HepG2 (cell line): ENCODE data around the gene DQX1. TPM values are rescaled to one million over a fixed set of nuclear protein-coding genes. Genes with fewer than 3 reads are reported as not detected.

Source experiments
- ATRX ChIP-seq: sonication (generic); formaldehyde crosslinking; IDR thresholded peaks from 2 replicates; pipeline ENCODE4 v1.4.0; 2020; ENCODE audit warnings: missing genetic modification reagents, borderline replicate concordance
- BRD4 ChIP-seq: sonication (generic); formaldehyde crosslinking; IDR thresholded peaks from 2 replicates; pipeline ENCODE4 v1.4.0; 2020; ENCODE audit warnings: missing genetic modification reagents
- CEBPG ChIP-seq: IDR thresholded peaks from 2 replicates; pipeline ENCODE4 v1.6.1; 2016
- DZIP1 ChIP-seq: sonication (generic); formaldehyde crosslinking; IDR thresholded peaks from 2 replicates; pipeline ENCODE4 v1.5.0; 2020; ENCODE audit warnings: mild to moderate bottlenecking, missing genetic modification reagents
- FOSL2 ChIP-seq: sonication (generic); formaldehyde crosslinking; IDR thresholded peaks from 2 replicates; pipeline ENCODE4 v1.4.0; 2020; ENCODE audit warnings: missing genetic modification reagents
- GATAD1 ChIP-seq: IDR thresholded peaks from 2 replicates; pipeline ENCODE4 v1.6.1; 2016; ENCODE audit warnings: missing genetic modification reagents, missing compliant biosample characterization
- GPBP1L1 ChIP-seq: sonication (generic); formaldehyde crosslinking; IDR thresholded peaks from 2 replicates; pipeline ENCODE4 v1.5.0; 2020; ENCODE audit warnings: mild to moderate bottlenecking, missing genetic modification reagents
- KMT2B ChIP-seq: IDR thresholded peaks from 2 replicates; pipeline ENCODE4 v1.6.1; 2016; ENCODE audit warnings: missing genetic modification reagents, missing compliant biosample characterization
- MATR3 ChIP-seq: sonication (generic); formaldehyde crosslinking; IDR thresholded peaks from 2 replicates; pipeline ENCODE4 v1.4.0; 2020; ENCODE audit warnings: missing genetic modification reagents
- SALL2 ChIP-seq: sonication (generic); formaldehyde crosslinking; IDR thresholded peaks from 2 replicates; pipeline ENCODE4 v1.8.1; 2023; ENCODE audit warnings: mild to moderate bottlenecking, missing genetic modification reagents, inconsistent platforms
- SIX1 ChIP-seq: sonication (generic); formaldehyde crosslinking; IDR thresholded peaks from 2 replicates; pipeline ENCODE4 v1.4.0; 2020; ENCODE audit warnings: missing genetic modification reagents, borderline replicate concordance
- TFDP1 ChIP-seq: IDR thresholded peaks from 2 replicates; pipeline ENCODE4 v1.6.1; 2016; ENCODE audit warnings: missing compliant biosample characterization, missing genetic modification reagents, borderline replicate concordance
- UBTF ChIP-seq: sonication (generic); formaldehyde crosslinking; IDR thresholded peaks from 2 replicates; pipeline ENCODE4 v1.4.0; 2020; ENCODE audit warnings: mild to moderate bottlenecking, missing genetic modification reagents
- ZBTB42 ChIP-seq: sonication (generic); formaldehyde crosslinking; IDR thresholded peaks from 2 replicates; pipeline ENCODE4 v1.5.0; 2020; ENCODE audit warnings: mild to moderate bottlenecking, missing genetic modification reagents
- ZBTB49 ChIP-seq: sonication (generic); formaldehyde crosslinking; IDR thresholded peaks from 2 replicates; pipeline ENCODE4 v1.4.0; 2020; ENCODE audit warnings: missing genetic modification reagents, borderline replicate concordance
- ZNF552 ChIP-seq: sonication (generic); formaldehyde crosslinking; IDR thresholded peaks from 2 replicates; pipeline ENCODE4 v1.9.0; 2022; ENCODE audit warnings: missing genetic modification reagents, mild to moderate bottlenecking, borderline replicate concordance
- ZNF572 ChIP-seq: sonication (generic); formaldehyde crosslinking; IDR thresholded peaks from 2 replicates; pipeline ENCODE4 v1.5.1; 2020; ENCODE audit warnings: mild to moderate bottlenecking, missing genetic modification reagents
- ZNF619 ChIP-seq: sonication (generic); formaldehyde crosslinking; IDR thresholded peaks from 2 replicates; pipeline ENCODE4 v1.4.0; 2020; ENCODE audit warnings: mild to moderate bottlenecking, missing genetic modification reagents
- ZNF749 ChIP-seq: sonication (generic); formaldehyde crosslinking; IDR thresholded peaks from 2 replicates; pipeline ENCODE4 v1.8.0; 2022; ENCODE audit warnings: mild to moderate bottlenecking, missing genetic modification reagents, moderate library complexity, borderline replicate concordance
- ZNF788 ChIP-seq: sonication (generic); formaldehyde crosslinking; IDR thresholded peaks from 2 replicates; pipeline ENCODE4 v1.5.0; 2020; ENCODE audit warnings: mild to moderate bottlenecking, missing genetic modification reagents, borderline replicate concordance
- polyA plus RNA-seq, 8 experiments: library from polyadenylated mRNA; depleted of rRNA in 3 of 8; stranded (reverse) in 7 of 8; unstranded in 1 of 8; fragments of >200 nt; fragmentation: Illumina TruSeq in 4 of 8; extraction: Trizol in 4 of 8; gene quantifications; 2 replicates each; pipeline versions ENCODE4 v1.2.1 to v1.2.3, GENCODE V29; 2011 to 2016; ENCODE audit warnings: low read depth in 4 of 8, missing spikeins in 1 of 8, mixed read lengths in 1 of 8; ENCODE audit not compliant: insufficient read depth in 1 of 8
- total RNA-seq, 5 experiments: library from RNA; depleted of rRNA; stranded (reverse); fragments of >200 nt; fragmentation: Illumina TruSeq; extraction: Trizol; gene quantifications; 2 replicates each; pipeline ENCODE4 v1.2.3, GENCODE V29; 2016; ENCODE audit warnings: low read depth in 1 of 5

The DQX1 gene
- total and polyA plus RNA-seq, 2 of the 13 experiments (the other 11 are each of a cell fraction or from before 2014, with no cell fraction given) = 27.6 to 89.8 TPM

GRCh38 chr2:74524955-74525716, 895 bp downstream of the DQX1 start (continued):
- TF ChIP-seq ZNF749 (CRISPR knock-in tag) (no peak), DZIP1 (CRISPR knock-in tag) (peak; percentile 42; the same call in 1 of the 2 replicates), KMT2B (CRISPR knock-in tag) (no peak), CEBPG (CRISPR knock-in tag) (no peak), ZNF619 (CRISPR knock-in tag) (no peak), ZBTB49 (CRISPR knock-in tag) (no peak), BRD4 (CRISPR knock-in tag) (no peak), ZNF788 (0 out of 2 replicates have a peak, but pooled peaks have one; percentile 5), GATAD1 (CRISPR knock-in tag) (no peak), ZNF572 (CRISPR knock-in tag) (0 out of 2 replicates have a peak, but pooled peaks have one; percentile 83), ZNF552 (CRISPR knock-in tag) (no peak), UBTF (CRISPR knock-in tag) (0 out of 2 replicates have a peak, but pooled peaks have one; percentile 11), ZBTB42 (no peak), SIX1 (no peak), SALL2 (CRISPR knock-in tag) (no peak), MATR3 (CRISPR knock-in tag) (no peak), TFDP1 (no peak), GPBP1L1 (no peak), ATRX (CRISPR knock-in tag) (no peak), FOSL2 (CRISPR knock-in tag) (no peak)
